K562 (cell line): ENCODE data around the gene ZDHHC8. TPM values are rescaled to one million over a fixed set of nuclear protein-coding genes. Genes with fewer than 3 reads are reported as not detected.
A peak's percentile ranks its signal among the peaks of the same experiment; 100 is the strongest.

Experiments used
- ADNP ChIP-seq: fragments of 200-800 bp; sonication (Bioruptor generic); IDR thresholded peaks from 2 replicates; pipeline ENCODE4 v1.6.1; 2016; ENCODE audit warnings: missing genetic modification characterization, missing compliant biosample characterization
- ATF7 ChIP-seq: fragments of 450-650 bp; IDR thresholded peaks from 2 replicates; pipeline ENCODE4 v1.7.1; 2014; ENCODE audit warnings: mild to moderate bottlenecking, moderate library complexity
- COPS2 ChIP-seq: fragments of 450-650 bp; conservative IDR thresholded peaks from 2 replicates; pipeline ENCODE4 v1.6.1; 2016; ENCODE audit warnings: mild to moderate bottlenecking, moderate library complexity
- HLTF ChIP-seq: fragments of 450-650 bp; IDR thresholded peaks from 2 replicates; pipeline ENCODE4 v1.6.1; 2016
- KAT8 ChIP-seq: fragments of 450-650 bp; IDR thresholded peaks from 2 replicates; pipeline ENCODE4 v1.6.1; 2016; ENCODE audit warnings: low read depth, mild to moderate bottlenecking
- KHSRP ChIP-seq: fragments of 450-650 bp; IDR thresholded peaks from 2 replicates; pipeline ENCODE4 v1.6.1; 2017
- MAFF ChIP-seq: IDR thresholded peaks from 2 replicates; pipeline ENCODE4 v1.6.1; 2012; ENCODE audit warnings: low read length, improper control_type of control experiment
- NEUROD1 ChIP-seq: fragments of 150-350 bp; IDR thresholded peaks from 2 replicates; pipeline ENCODE4 v1.6.1; 2014; ENCODE audit warnings: borderline replicate concordance, low read length, low read depth; ENCODE audit not compliant: partially characterized antibody
- PRPF4 ChIP-seq: fragments of 200-400 bp; formaldehyde crosslinking; IDR thresholded peaks from one replicate; pipeline ENCODE4 v1.6.1; 2017; ENCODE audit warnings: low read length, low read depth, mild to moderate bottlenecking; ENCODE audit not compliant: insufficient read depth, poor library complexity, severe bottlenecking
- SMAD1 ChIP-seq: fragments of 150-350 bp; IDR thresholded peaks from 2 replicates; pipeline ENCODE4 v1.6.1; 2014; ENCODE audit warnings: low read length, low read depth; ENCODE audit not compliant: partially characterized antibody
- SP2 ChIP-seq: IDR thresholded peaks from 2 replicates; pipeline ENCODE4 v1.6.1; 2011; ENCODE audit warnings: mild to moderate bottlenecking, low read depth, low read length, moderate library complexity; ENCODE audit not compliant: poor library complexity, severe bottlenecking; ENCODE audit errors: extremely low read depth
- THRB ChIP-seq: fragments of 450-650 bp; formaldehyde crosslinking; conservative IDR thresholded peaks from 2 replicates; pipeline ENCODE4 v1.4.0; 2022; ENCODE audit warnings: mild to moderate bottlenecking, missing genetic modification characterization
- U2AF1 ChIP-seq: fragments of 200-400 bp; formaldehyde crosslinking; optimal IDR thresholded peaks from 2 replicates; pipeline ENCODE3; 2017; ENCODE audit warnings: mild to moderate bottlenecking, low read depth, low read length, moderate library complexity
- XRCC5 ChIP-seq: fragments of 200-400 bp; formaldehyde crosslinking; IDR thresholded peaks from 2 replicates; pipeline ENCODE4 v1.6.1; 2017; ENCODE audit warnings: low read depth, mild to moderate bottlenecking, low read length
- ZFP91 ChIP-seq: sonication (generic); formaldehyde crosslinking; IDR thresholded peaks from 2 replicates; pipeline ENCODE4 v1.8.0; 2022; ENCODE audit warnings: mild to moderate bottlenecking, missing genetic modification reagents
- ZNF133 ChIP-seq: fragments of 250-450 bp; sonication (Bioruptor Pico); IDR thresholded peaks from 2 replicates; pipeline ENCODE4 v1.4.0; 2020; ENCODE audit warnings: mild to moderate bottlenecking
- ZNF445 ChIP-seq: fragments of 250-450 bp; sonication (Bioruptor Pico); IDR thresholded peaks from 2 replicates; pipeline ENCODE4 v1.4.0; 2020; ENCODE audit warnings: low read depth, mild to moderate bottlenecking, moderate library complexity
- ZNF586 ChIP-seq: fragments of 450-650 bp; formaldehyde crosslinking; conservative IDR thresholded peaks from 2 replicates; pipeline ENCODE4 v1.4.0; 2020; ENCODE audit warnings: mild to moderate bottlenecking, moderate library complexity
- ZNF778 ChIP-seq: fragments of 450-650 bp; formaldehyde crosslinking; IDR thresholded peaks from 2 replicates; pipeline ENCODE4 v1.4.0; 2020; ENCODE audit warnings: mild to moderate bottlenecking, moderate library complexity
- polyA plus RNA-seq, 8 experiments: library from polyadenylated mRNA; depleted of rRNA in 4 of 8; stranded (reverse) in 5 of 8; unstranded in 3 of 8; fragments of >200 nt; fragmentation: Nextera tagmentation in 2 of 8; fragmentation: Illumina TruSeq in 1 of 8; extraction: Ambion mirVana in 2 of 8; extraction: Trizol in 1 of 8; gene quantifications; 2 replicates each; pipeline versions ENCODE4 v1.2.1 to v1.2.3, GENCODE V29; 2011 to 2014; ENCODE audit warnings: inconsistent platforms in 1 of 8, missing spikeins in 1 of 8
- total RNA-seq, 7 experiments: library from RNA; depleted of rRNA in 6 of 7; stranded (reverse); fragments of >200 nt in 6 of 7; fragmentation: Illumina TruSeq in 2 of 7; extraction: Trizol in 2 of 7; gene quantifications; 2 replicates each; pipeline versions ENCODE4 v1.2.1 to v1.2.3, GENCODE V29; 2011 to 2021; ENCODE audit warnings: low replicate concordance in 1 of 7
- TF ChIP-seq, protein P1 (sequence below): sonication (generic); formaldehyde crosslinking; IDR thresholded peaks from 2 replicates; pipeline ENCODE4 v1.9.0; 2022; ENCODE audit warnings: mild to moderate bottlenecking, missing genetic modification reagents
- TF ChIP-seq, protein P2 (sequence below): fragments of 450-650 bp; IDR thresholded peaks from 2 replicates; pipeline ENCODE4 v1.6.1; 2016; ENCODE audit warnings: low read depth, mild to moderate bottlenecking, moderate library complexity
- TF ChIP-seq, protein P3 (sequence below): fragments of 250-450 bp; sonication (Bioruptor Pico); IDR thresholded peaks from 2 replicates; pipeline ENCODE4 v1.4.0; 2020; ENCODE audit warnings: mild to moderate bottlenecking, moderate library complexity, borderline replicate concordance

ZDHHC8 gene
- total and polyA plus RNA-seq, 9 of the 15 experiments (the other 6 are each of a cell fraction or from before 2014, with no cell fraction given) = 0.04 to 109 (median 16.4) TPM

- TF ChIP-seq ZFP91 (no peak), ZNF445 (CRISPR knock-in tag) (no peak), XRCC5 (no peak), KHSRP (no peak), ATF7 (peak; percentile 84), ZNF778 (CRISPR knock-in tag) (no peak), THRB (0 out of 2 replicates have a peak, but pooled peaks have one; percentile 83), COPS2 (no peak), ZNF586 (CRISPR knock-in tag) (no peak), MAFF (no peak), KAT8 (no peak), PRPF4 (no peak), ADNP (no peak), HLTF (no peak), ZNF133 (CRISPR knock-in tag) (peak; percentile 69; the same call in 1 of the 2 replicates), U2AF1 (no peak), SMAD1 (no peak), SP2 (peak; percentile 31), NEUROD1 (peak; percentile 91)
- TF ChIP-seq, protein P1, sequence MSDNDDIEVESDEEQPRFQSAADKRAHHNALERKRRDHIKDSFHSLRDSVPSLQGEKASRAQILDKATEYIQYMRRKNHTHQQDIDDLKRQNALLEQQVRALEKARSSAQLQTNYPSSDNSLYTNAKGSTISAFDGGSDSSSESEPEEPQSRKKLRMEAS (CRISPR knock-in tag) = no peak
- TF ChIP-seq, protein P2, sequence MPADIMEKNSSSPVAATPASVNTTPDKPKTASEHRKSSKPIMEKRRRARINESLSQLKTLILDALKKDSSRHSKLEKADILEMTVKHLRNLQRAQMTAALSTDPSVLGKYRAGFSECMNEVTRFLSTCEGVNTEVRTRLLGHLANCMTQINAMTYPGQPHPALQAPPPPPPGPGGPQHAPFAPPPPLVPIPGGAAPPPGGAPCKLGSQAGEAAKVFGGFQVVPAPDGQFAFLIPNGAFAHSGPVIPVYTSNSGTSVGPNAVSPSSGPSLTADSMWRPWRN = no peak
- TF ChIP-seq, protein P3, sequence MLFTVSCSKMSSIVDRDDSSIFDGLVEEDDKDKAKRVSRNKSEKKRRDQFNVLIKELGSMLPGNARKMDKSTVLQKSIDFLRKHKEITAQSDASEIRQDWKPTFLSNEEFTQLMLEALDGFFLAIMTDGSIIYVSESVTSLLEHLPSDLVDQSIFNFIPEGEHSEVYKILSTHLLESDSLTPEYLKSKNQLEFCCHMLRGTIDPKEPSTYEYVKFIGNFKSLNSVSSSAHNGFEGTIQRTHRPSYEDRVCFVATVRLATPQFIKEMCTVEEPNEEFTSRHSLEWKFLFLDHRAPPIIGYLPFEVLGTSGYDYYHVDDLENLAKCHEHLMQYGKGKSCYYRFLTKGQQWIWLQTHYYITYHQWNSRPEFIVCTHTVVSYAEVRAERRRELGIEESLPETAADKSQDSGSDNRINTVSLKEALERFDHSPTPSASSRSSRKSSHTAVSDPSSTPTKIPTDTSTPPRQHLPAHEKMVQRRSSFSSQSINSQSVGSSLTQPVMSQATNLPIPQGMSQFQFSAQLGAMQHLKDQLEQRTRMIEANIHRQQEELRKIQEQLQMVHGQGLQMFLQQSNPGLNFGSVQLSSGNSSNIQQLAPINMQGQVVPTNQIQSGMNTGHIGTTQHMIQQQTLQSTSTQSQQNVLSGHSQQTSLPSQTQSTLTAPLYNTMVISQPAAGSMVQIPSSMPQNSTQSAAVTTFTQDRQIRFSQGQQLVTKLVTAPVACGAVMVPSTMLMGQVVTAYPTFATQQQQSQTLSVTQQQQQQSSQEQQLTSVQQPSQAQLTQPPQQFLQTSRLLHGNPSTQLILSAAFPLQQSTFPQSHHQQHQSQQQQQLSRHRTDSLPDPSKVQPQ (CRISPR knock-in tag) = no peak
Measured at GRCh38 chr22:20130731-20131596, 640 bp upstream of the ZDHHC8 start (continued).
